ENCODE measurements around the gene ZYG11B. TPM values are rescaled to one million over a fixed set of nuclear protein-coding genes. Genes with fewer than 3 reads are reported as not detected.
"Not testable (repeated sequence)": the region's sequence is repeated elsewhere in the genome, so short reads cannot be mapped to it uniquely, and the experiment has no call there.

ZYG11B gene
- total and polyA plus RNA-seq, 9 donors: 22.2 to 43.9 (median 32.8) TPM

DNA sequence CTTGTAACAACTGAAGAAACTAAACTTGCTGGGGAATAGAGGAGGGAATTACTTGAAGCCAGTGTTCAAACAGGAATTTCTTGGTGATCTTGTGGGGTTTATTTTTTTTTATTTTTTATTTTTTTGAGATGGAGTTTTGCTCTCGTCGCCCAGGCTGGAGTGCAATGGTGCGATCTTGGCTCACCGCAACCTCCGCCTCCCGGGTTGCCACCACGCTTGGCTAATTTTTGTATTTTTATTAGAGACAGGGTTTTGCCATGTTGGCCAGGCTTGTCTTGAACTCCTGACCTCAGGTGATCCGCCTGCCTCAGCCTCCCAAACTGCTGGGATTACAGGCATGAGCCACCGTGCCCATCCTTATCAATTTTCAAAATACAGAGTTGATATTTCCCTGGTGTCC, 23.2 kb downstream of the ZYG11B start:
- not testable (repeated sequence) for H3K27me3 ChIP-seq (ENCODE audit: control insufficient read depth, insufficient read depth, low read length); H3K4me3 ChIP-seq (ENCODE audit: low read length); H3K36me3 ChIP-seq (ENCODE audit: control insufficient read depth, insufficient read depth, low read length); DNase-seq; H3K27ac ChIP-seq (ENCODE audit: low read length); H3K9me3 ChIP-seq (replicated peaks; ENCODE audit: control insufficient read depth, low read depth, low read length); H3K4me1 ChIP-seq (ENCODE audit: control insufficient read depth, insufficient read depth, low read length)
- WGBS (ENCODE audit: insufficient coverage): 92% methylated on average over 4 of the region's 9 CpGs

DNA sequence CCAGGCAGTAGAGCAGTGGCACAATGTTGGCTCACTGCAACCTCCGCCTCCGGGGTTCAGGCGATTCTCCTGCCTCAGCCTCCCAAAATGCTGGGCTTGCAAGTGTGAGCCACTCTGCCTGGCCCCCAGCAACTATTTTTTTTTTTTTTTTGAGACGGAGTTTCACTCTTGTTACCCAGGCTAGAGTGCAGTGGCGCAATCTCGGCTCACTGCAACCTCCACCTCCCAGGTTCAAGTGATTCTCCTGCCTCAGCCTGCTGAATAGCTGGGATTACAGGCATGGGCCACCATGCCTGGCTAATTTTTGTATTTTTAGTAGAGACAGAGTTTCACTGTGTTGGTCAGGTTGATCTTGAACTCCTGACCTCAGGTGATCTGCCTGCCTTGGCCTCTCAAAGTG, 23.9 kb downstream of the ZYG11B start:
- not testable (repeated sequence) for DNase-seq; H3K27me3 ChIP-seq (ENCODE audit: control insufficient read depth, insufficient read depth, low read length); H3K9me3 ChIP-seq (replicated peaks; ENCODE audit: control insufficient read depth, low read depth, low read length); H3K4me1 ChIP-seq (ENCODE audit: control insufficient read depth, insufficient read depth, low read length); H3K36me3 ChIP-seq (ENCODE audit: control insufficient read depth, insufficient read depth, low read length); H3K27ac ChIP-seq (ENCODE audit: low read length); H3K4me3 ChIP-seq (ENCODE audit: low read length)
- 94% methylated on average over 3 of the region's 6 CpGs for WGBS (ENCODE audit: insufficient coverage)

DNA sequence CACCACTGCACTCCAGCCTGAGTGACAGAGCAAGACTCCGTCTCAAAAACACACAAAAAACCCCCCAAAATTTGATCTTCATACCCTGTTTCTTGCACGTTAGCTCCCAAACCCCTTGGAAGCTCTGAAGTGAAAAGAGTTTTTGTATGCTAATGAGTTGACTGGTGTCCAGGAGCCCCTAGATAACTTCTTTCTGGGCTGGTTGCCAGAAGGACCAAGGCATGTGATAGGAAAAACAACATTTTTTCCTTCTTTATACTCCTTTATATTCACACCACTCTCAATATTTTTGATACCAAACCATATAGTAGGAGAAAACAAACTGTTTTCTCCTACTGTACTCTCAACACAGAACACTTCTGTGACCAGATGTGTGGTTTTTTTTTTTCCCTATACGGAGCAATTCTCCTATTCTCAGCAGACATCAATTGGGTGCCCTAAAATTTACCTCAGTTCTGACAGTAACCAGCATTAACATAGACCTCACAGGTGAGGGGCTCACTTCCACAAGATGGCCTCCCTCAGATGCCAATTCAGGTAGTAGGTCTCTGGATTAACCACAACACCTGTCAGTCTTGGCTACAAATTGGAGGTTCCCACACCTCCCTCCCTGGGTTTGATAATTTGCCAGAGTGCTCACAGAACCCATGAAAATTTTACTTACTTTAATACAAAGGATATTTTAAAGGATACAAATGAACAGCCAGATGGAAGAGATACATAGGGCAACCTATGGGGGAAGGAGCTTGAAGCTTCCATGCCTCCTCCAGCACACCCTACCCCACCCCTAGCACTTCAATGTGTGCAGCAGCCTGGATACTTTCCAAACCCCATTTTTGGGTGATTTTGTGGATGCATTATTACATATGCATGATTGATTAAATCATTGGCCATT, 25.6 kb downstream of the ZYG11B start:
- peaks cover 5% of the 10 kb centered on the region for H3K4me1 ChIP-seq (ENCODE audit: control insufficient read depth, insufficient read depth, low read length)
- H3K27me3 ChIP-seq (ENCODE audit: control insufficient read depth, insufficient read depth, low read length): no peaks in the 10 kb centered on the region
- peak; percentile 54 for DNase-seq
- 0% methylated on average over 1 of the region's 3 CpGs for WGBS (ENCODE audit: insufficient coverage)
- H3K27ac ChIP-seq (ENCODE audit: low read length): no peak overlapping the region
- no peak overlapping the region for H3K4me3 ChIP-seq (ENCODE audit: low read length)
- no peaks in the 10 kb centered on the region for H3K36me3 ChIP-seq (ENCODE audit: control insufficient read depth, insufficient read depth, low read length)
- H3K9me3 ChIP-seq (replicated peaks; ENCODE audit: control insufficient read depth, low read depth, low read length): no peaks in the 10 kb centered on the region

GRCh38 chr1:52752484-52752826, 26.2 kb downstream of the ZYG11B start:
- no peak for DNase-seq
- no peak overlapping the region for H3K27ac ChIP-seq (ENCODE audit: low read length)
- H3K27me3 ChIP-seq (ENCODE audit: control insufficient read depth, insufficient read depth, low read length): no peaks in the 10 kb centered on the region
- H3K9me3 ChIP-seq (replicated peaks; ENCODE audit: control insufficient read depth, low read depth, low read length): no peaks in the 10 kb centered on the region
- H3K36me3 ChIP-seq (ENCODE audit: control insufficient read depth, insufficient read depth, low read length): peaks cover 6% of the 10 kb centered on the region
- H3K4me1 ChIP-seq (ENCODE audit: control insufficient read depth, insufficient read depth, low read length): peaks cover 5% of the 10 kb centered on the region
- H3K4me3 ChIP-seq (ENCODE audit: low read length): no peak overlapping the region
- 100% methylated on average over 1 of the region's 2 CpGs for WGBS (ENCODE audit: insufficient coverage)

DNA sequence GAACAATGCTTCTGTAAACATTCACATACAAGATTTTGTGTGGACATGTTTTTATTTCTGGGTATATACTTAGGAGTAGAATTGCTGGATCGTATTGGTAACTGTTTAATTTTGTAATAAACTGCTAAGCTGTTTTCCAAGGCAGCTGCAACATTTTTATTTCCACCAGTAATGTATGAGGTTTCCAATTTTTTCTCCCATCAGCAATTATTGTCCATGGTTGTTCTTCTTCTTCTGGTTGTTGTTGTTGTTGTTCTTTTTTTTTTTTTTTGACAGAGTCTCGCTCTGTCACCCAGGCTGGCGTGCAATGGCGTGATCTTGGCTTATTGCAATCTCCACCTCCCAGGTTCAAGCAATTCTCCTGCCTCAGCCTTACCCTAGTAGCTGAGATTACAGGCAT, 26.9 kb downstream of the ZYG11B start:
- WGBS (ENCODE audit: insufficient coverage): no CpG with 5 or more reads among the region's 4 CpGs
- Histone ChIP-seq H3K27me3 (ENCODE audit: control insufficient read depth, insufficient read depth, low read length) (no peaks in the 10 kb centered on the region), H3K36me3 (ENCODE audit: control insufficient read depth, insufficient read depth, low read length) (peaks cover 9% of the 10 kb centered on the region), H3K4me3 (ENCODE audit: low read length) (no peak overlapping the region), H3K27ac (ENCODE audit: low read length) (no peak overlapping the region), H3K4me1 (ENCODE audit: control insufficient read depth, insufficient read depth, low read length) (peaks cover 5% of the 10 kb centered on the region), H3K9me3 (replicated peaks; ENCODE audit: control insufficient read depth, low read depth, low read length) (no peaks in the 10 kb centered on the region)
- no peak for DNase-seq

GRCh38 chr1:52756020-52756419, 29.8 kb downstream of the ZYG11B start:
- no peak for DNase-seq
- WGBS (ENCODE audit: insufficient coverage): no CpG with 5 or more reads among the region's 2 CpGs

GRCh38 chr1:52759908-52760307, 33.7 kb downstream of the ZYG11B start:
- H3K36me3 ChIP-seq (ENCODE audit: control insufficient read depth, insufficient read depth, low read length): peaks cover 14% of the 10 kb centered on the region
- H3K27me3 ChIP-seq (ENCODE audit: control insufficient read depth, insufficient read depth, low read length): no peaks in the 10 kb centered on the region
- no peak for DNase-seq
- H3K27ac ChIP-seq (ENCODE audit: low read length): no peak overlapping the region
- WGBS (ENCODE audit: insufficient coverage): 91% methylated on average over 8 of the region's 10 CpGs
- no peaks in the 10 kb centered on the region for H3K9me3 ChIP-seq (replicated peaks; ENCODE audit: control insufficient read depth, low read depth, low read length)
- no peak overlapping the region for H3K4me3 ChIP-seq (ENCODE audit: low read length)
- H3K4me1 ChIP-seq (ENCODE audit: control insufficient read depth, insufficient read depth, low read length): no peaks in the 10 kb centered on the region

More at GRCh38 chr1:52756020-52756419, 29.8 kb downstream of the ZYG11B start:
- peaks cover 5% of the 10 kb centered on the region for H3K4me1 ChIP-seq (ENCODE audit: control insufficient read depth, insufficient read depth, low read length)
- H3K27ac ChIP-seq (ENCODE audit: low read length): no peak overlapping the region
- H3K9me3 ChIP-seq (replicated peaks; ENCODE audit: control insufficient read depth, low read depth, low read length): no peaks in the 10 kb centered on the region
- peaks cover 11% of the 10 kb centered on the region for H3K36me3 ChIP-seq (ENCODE audit: control insufficient read depth, insufficient read depth, low read length)
- H3K27me3 ChIP-seq (ENCODE audit: control insufficient read depth, insufficient read depth, low read length): no peaks in the 10 kb centered on the region
- H3K4me3 ChIP-seq (ENCODE audit: low read length): no peak overlapping the region

GRCh38 chr1:52767596-52768280, 41.5 kb downstream of the ZYG11B start:
- 64% methylated on average over 2 of the region's 4 CpGs for WGBS (ENCODE audit: insufficient coverage)
- DNase-seq: no peak
- no peaks in the 10 kb centered on the region for H3K27me3 ChIP-seq (ENCODE audit: control insufficient read depth, insufficient read depth, low read length)
- H3K4me3 ChIP-seq (ENCODE audit: low read length): no peak overlapping the region
- H3K36me3 ChIP-seq (ENCODE audit: control insufficient read depth, insufficient read depth, low read length): peaks cover 18% of the 10 kb centered on the region
- no peaks in the 10 kb centered on the region for H3K4me1 ChIP-seq (ENCODE audit: control insufficient read depth, insufficient read depth, low read length)
- no peak overlapping the region for H3K27ac ChIP-seq (ENCODE audit: low read length)
- H3K9me3 ChIP-seq (replicated peaks; ENCODE audit: control insufficient read depth, low read depth, low read length): no peaks in the 10 kb centered on the region

DNA sequence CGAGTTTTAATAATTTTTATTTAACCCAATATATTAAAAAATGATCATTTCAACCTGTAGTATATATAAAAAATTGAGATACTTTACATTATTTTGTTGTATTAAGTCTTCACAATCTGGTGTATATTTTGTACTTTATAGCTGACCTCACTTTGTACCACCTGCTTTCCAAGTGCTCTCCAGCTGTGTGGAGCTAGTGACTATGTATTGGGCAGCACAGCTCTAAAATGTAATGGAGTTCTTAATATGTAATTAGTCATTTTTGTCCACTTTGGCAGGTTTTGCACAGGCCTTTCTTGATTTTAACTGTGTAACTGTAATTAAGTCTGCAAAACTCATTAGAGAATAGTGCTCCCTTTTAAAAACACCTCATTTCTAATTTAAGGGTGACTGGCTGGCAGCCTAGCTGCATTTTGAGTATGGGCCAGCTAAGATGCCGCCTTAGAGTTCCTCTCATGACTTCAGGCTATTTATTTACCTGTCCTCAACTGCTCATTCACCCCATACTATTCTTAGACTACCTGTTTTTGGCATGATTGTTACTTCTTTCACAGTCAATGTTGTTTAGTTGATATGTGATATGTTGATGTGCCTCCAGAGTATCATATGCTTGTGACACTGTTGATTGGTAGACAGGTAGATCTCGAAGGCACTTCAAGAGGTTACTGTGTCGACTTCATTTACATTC, 43.2 kb downstream of the ZYG11B start:
- H3K27me3 ChIP-seq (ENCODE audit: control insufficient read depth, insufficient read depth, low read length): no peaks in the 10 kb centered on the region
- H3K4me3 ChIP-seq (ENCODE audit: low read length): no peak overlapping the region
- peaks cover 22% of the 10 kb centered on the region for H3K36me3 ChIP-seq (ENCODE audit: control insufficient read depth, insufficient read depth, low read length)
- no peaks in the 10 kb centered on the region for H3K4me1 ChIP-seq (ENCODE audit: control insufficient read depth, insufficient read depth, low read length)
- no CpG with 5 or more reads among the region's 4 CpGs for WGBS (ENCODE audit: insufficient coverage)
- H3K9me3 ChIP-seq (replicated peaks; ENCODE audit: control insufficient read depth, low read depth, low read length): no peaks in the 10 kb centered on the region
- DNase-seq: no peak
- no peak overlapping the region for H3K27ac ChIP-seq (ENCODE audit: low read length)

GRCh38 chr1:52771384-52771783, 45.1 kb downstream of the ZYG11B start:
- H3K27ac ChIP-seq (ENCODE audit: low read length): no peak overlapping the region
- no peak overlapping the region for H3K4me3 ChIP-seq (ENCODE audit: low read length)
- no peaks in the 10 kb centered on the region for H3K9me3 ChIP-seq (replicated peaks; ENCODE audit: control insufficient read depth, low read depth, low read length)
- no peaks in the 10 kb centered on the region for H3K27me3 ChIP-seq (ENCODE audit: control insufficient read depth, insufficient read depth, low read length)
- H3K36me3 ChIP-seq (ENCODE audit: control insufficient read depth, insufficient read depth, low read length): peaks cover 26% of the 10 kb centered on the region
- no peaks in the 10 kb centered on the region for H3K4me1 ChIP-seq (ENCODE audit: control insufficient read depth, insufficient read depth, low read length)
- DNase-seq: no peak
- WGBS (ENCODE audit: insufficient coverage): 94% methylated on average over 3 of the region's 7 CpGs
